GM06990 (cell line): ENCODE results near the gene ACY1.

Experiments
- DNase-seq: peaks from one replicate; pipeline ENCODE4 v3.0.0-alpha.2; 2011; ENCODE audit not compliant: insufficient read length; ENCODE audit errors: extremely low read depth
- H3K27me3 ChIP-seq: replicated peaks from 2 replicates; pipeline ENCODE4 v1.6.0; 2011; ENCODE audit warnings: low read length; ENCODE audit not compliant: control insufficient read depth, insufficient read depth
- H3K36me3 ChIP-seq: 2 replicates; pipeline ENCODE4 v1.5.1; 2011; ENCODE audit warnings: low read length; ENCODE audit not compliant: control insufficient read depth, insufficient read depth
- H3K4me3 ChIP-seq: replicated peaks from 2 replicates; pipeline ENCODE4 v1.5.1; 2011; ENCODE audit warnings: low read depth, mild to moderate bottlenecking, control low read depth, low read length
- TF ChIP-seq, protein P1 (sequence below): IDR thresholded peaks from 2 replicates; pipeline ENCODE4 v1.5.1; 2011; ENCODE audit warnings: low read length, control low read depth, mild to moderate bottlenecking, inconsistent platforms; ENCODE audit not compliant: insufficient read depth, poor library complexity, severe bottlenecking

The ACY1 gene

DNA sequence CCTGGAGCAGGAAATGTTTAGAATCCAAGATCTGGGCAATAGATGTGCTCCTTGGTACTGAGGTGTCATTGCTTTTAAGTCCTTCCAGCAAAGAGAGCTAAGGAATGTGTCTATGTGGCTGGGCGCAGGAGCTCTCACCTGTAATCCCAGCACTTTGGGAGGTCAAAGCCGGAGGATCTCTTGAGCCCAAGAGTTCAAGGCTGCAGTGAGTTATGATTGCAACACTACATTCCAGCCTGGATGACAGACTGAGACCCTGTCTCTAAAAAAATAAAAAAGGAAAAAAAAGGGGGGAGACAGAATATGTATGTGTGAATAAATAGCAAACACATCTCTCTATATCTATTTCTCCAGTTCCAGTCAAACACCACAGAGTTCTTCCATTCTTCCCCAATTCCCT lies 32.4 kb upstream of the ACY1 start:
- Histone ChIP-seq H3K27me3 (no peaks in the 10 kb centered on the region), H3K4me3 (no peak overlapping the region), H3K36me3 (peaks cover 9% of the 10 kb centered on the region)
- TF ChIP-seq, protein P1, sequence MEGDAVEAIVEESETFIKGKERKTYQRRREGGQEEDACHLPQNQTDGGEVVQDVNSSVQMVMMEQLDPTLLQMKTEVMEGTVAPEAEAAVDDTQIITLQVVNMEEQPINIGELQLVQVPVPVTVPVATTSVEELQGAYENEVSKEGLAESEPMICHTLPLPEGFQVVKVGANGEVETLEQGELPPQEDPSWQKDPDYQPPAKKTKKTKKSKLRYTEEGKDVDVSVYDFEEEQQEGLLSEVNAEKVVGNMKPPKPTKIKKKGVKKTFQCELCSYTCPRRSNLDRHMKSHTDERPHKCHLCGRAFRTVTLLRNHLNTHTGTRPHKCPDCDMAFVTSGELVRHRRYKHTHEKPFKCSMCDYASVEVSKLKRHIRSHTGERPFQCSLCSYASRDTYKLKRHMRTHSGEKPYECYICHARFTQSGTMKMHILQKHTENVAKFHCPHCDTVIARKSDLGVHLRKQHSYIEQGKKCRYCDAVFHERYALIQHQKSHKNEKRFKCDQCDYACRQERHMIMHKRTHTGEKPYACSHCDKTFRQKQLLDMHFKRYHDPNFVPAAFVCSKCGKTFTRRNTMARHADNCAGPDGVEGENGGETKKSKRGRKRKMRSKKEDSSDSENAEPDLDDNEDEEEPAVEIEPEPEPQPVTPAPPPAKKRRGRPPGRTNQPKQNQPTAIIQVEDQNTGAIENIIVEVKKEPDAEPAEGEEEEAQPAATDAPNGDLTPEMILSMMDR = no peak
- no peak for DNase-seq

DNA sequence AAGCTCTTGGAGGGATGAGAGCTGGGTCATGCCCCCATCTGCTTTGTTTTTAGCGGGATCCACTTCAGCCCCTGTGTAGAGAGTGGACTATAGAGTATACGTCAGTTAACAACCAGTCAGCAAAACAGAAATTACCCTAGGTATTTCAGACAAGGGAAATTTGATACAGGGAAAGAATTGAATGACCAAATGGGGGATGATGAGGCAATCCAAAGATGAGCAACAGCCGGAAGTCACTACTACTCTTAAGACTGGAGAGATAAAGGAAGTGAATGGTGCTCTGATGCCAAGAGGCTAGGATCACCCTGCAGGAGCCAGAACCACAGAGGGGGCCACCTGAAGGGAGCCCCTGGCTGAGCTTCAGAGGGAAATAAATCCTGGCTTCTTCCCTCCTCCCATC lies 29.9 kb upstream of the ACY1 start:
- TF ChIP-seq, protein P1 = no peak
- no peak overlapping the region for H3K4me3 ChIP-seq
- DNase-seq = no peak
- peaks cover 3% of the 10 kb centered on the region for H3K36me3 ChIP-seq
- H3K27me3 ChIP-seq = no peaks in the 10 kb centered on the region

DNA sequence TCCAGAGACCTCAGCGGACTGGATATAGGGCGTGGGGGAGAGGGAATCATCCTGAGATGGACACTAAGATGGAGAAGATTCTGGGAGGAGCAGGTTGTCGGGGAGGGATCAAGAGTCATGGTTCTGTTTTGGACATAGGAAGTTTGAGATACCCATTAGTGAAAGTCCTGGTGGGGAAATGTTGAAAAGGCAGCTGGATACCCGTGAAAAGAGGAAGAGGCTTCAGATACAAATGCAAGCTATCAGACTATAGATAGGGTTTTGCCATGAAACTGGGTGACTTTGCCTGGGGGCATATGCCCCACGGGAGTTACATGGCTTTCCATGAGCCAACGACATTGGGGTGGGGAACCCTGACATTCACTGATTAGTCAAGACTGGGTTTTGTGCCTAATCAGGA lies 29.2 kb upstream of the ACY1 start:
- TF ChIP-seq, protein P1 = no peak
- H3K4me3 ChIP-seq = no peak overlapping the region
- DNase-seq = no peak
- no peaks in the 10 kb centered on the region for H3K27me3 ChIP-seq
- peaks cover 1% of the 10 kb centered on the region for H3K36me3 ChIP-seq

DNA sequence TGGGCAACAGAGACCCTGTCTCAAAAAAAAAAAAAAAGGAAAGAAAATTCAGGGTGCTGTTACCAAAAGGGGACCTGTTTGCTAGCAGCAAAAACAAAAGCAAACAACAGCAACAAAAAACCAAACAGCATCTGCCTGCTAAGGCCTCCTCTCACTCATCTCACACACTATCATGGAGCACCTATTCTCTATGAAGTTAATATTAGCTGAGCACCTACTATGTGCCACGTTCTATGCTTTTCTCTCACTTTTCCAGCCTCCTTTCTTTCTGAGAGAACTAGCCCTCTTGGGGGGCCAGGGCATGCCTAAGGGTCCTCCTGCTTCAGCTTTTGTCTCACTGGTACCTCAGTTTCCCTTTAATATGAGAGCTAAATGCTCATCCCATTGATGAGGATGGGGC lies 28.6 kb upstream of the ACY1 start:
- H3K27me3 ChIP-seq = no peaks in the 10 kb centered on the region
- TF ChIP-seq, protein P1 = no peak

DNA sequence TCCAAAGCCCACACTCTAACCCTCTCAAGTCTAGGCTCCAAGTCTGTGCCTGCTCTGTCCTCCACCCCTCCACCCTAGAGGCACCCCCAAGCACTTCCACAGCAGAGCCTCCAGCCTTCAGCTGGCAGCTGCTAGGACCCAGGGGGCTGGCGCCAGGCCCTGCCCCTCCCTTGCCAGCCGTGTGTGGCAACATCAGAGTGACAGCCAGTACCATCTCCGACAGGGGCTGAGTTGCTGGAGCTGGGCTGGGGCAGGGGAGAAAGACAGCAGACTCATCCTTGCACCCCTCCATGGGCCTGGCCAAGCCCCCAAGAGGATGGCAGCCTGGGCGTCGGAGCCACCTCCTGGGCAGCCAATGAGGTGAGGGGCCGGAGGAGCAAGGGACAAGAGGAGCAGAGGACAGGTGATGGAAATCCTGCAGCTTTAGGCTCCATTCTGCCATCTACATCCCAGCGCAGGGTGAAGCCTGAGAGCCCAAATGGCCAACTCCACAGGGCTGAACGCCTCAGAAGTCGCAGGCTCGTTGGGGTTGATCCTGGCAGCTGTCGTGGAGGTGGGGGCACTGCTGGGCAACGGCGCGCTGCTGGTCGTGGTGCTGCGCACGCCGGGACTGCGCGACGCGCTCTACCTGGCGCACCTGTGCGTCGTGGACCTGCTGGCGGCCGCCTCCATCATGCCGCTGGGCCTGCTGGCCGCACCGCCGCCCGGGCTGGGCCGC lies 28.0 kb upstream of the ACY1 start, which contains the start of gene GPR62:
Gene GPR62 (plus strand): TSS at position 207 of the 718 bp plus-strand sequence. CDS start 272 bp downstream, at position 479.
- H3K27me3 ChIP-seq = no peaks in the 10 kb centered on the region
- H3K4me3 ChIP-seq = no peak within 1 kb of the TSS
- no peak for DNase-seq
- TF ChIP-seq, protein P1 = no peak
- H3K36me3 ChIP-seq = no peaks in the 10 kb centered on the region

More for the DNA sequence above, 28.6 kb upstream of the ACY1 start:
- Histone ChIP-seq H3K4me3 (no peak overlapping the region), H3K36me3 (no peaks in the 10 kb centered on the region)
- no peak for DNase-seq
